Tibial nerve (tissue), 3 donors: Measurements from ENCODE around the gene SMAP1.

ENCODE experiments used
- CTCF ChIP-seq, 5 experiments: fragments of 200-600 bp in 3 of 5; fragments of 450-650 bp in 2 of 5; sonication (generic) in 3 of 5; IDR thresholded peaks; one replicate each; pipeline ENCODE4 v1.5.1; 2016 to 2019; ENCODE audit warnings: antibody characterized with exemption in 5 of 5, mild to moderate bottlenecking in 3 of 5, moderate library complexity in 2 of 5
- POLR2A ChIP-seq, 2 donors: fragments of 450-650 bp; IDR thresholded peaks; one replicate each; pipeline ENCODE4 v1.6.1; 2017; ENCODE audit warnings: antibody characterized with exemption in 2 of 2, mild to moderate bottlenecking in 2 of 2, moderate library complexity in 2 of 2

- TF ChIP-seq POLR2A (IDR thresholded peaks at IDR 0.05) (no peak), CTCF (IDR thresholded peaks at IDR 0.05) (no peak)
Measured at GRCh38 chr6:70627500-70628254, 40.0 kb upstream of the SMAP1 start.
